Stimulated activated effector memory CD8-positive, alpha-beta T cell treated with anti-CD3 and anti-CD28 coated beads, Interleukin-12 subunit alpha, Interleukin-12 subunit beta, amount 100 ng/mL, for 72 hours (primary cell): ENCODE results near the gene VSIG10L2.

Experiments
- ATAC-seq: fragments of 150-1000 bp; cut with Tn5 transposase; 2 replicates; pipeline ENCODE4 v1.10.0; 2021
- DNase-seq, 2 donors: peaks; one replicate each; pipeline ENCODE4 v3.0.0; 2021 to 2022; ENCODE audit warnings: low spot score in 2 of 2
- H3K27ac Mint-ChIP-seq: one replicate; pipeline ENCODE4 v1.8.0; 2022; ENCODE audit warnings: mild to moderate bottlenecking, mixed read lengths
- H3K36me3 Mint-ChIP-seq: one replicate; pipeline ENCODE4 v1.8.0; 2022; ENCODE audit warnings: mild to moderate bottlenecking, mixed read lengths
- H3K4me1 Mint-ChIP-seq: one replicate; pipeline ENCODE4 v1.8.0; 2022; ENCODE audit warnings: mixed read lengths
- H3K4me3 Mint-ChIP-seq: one replicate; pipeline ENCODE4 v1.8.0; 2022; ENCODE audit warnings: mild to moderate bottlenecking, mixed read lengths
- H3K9me3 Mint-ChIP-seq: one replicate; pipeline ENCODE4 v1.8.0; 2022; ENCODE audit warnings: mixed read lengths

Gene VSIG10L2

DNA sequence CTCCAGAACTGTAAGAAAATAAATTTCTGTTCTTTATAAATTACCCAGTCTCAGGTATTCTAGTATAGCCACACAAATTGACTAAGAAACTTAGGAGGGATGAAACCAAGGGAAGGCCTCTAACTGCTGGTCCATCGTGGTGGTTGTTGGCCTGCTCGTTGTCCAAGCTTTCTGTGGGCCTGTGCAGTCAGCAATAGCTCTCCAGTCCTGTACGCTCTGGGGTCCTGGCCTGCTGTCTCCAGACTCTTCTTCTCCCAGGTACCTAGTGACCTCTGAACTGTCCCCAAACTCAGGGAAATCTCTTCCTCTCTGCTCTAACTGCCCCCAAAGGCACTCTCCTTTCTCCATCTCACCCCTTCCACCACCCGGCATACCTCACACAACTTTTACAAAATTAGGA is 5.7 kb upstream of the VSIG10L2 start:
- peaks cover 11% of the 10 kb centered on the region for H3K4me1 Mint-ChIP-seq
- no peak for DNase-seq
- no peak overlapping the region for H3K27ac Mint-ChIP-seq
- ATAC-seq, result no peak
- H3K36me3 Mint-ChIP-seq, result no peaks in the 10 kb centered on the region
- H3K4me3 Mint-ChIP-seq, result no peak overlapping the region
- no peaks in the 10 kb centered on the region for H3K9me3 Mint-ChIP-seq

DNA sequence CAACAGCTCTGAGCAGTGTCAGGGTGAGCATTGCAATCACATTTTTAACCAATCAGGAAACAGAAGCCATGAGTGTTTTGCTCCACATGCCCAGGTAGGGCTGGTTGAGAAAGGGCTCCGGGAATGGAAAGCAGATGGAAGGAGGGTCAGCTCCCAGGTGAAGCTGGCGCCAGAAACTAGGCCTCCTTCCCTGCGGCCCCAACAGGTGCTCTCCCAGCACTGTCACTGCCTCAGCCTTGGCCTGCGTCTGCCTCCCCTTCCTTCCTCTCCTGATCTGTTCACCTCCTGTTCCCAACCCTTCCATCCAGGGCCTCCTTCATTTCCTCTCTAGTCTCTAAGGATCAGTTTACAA is 4.6 kb upstream of the VSIG10L2 start:
- Mint-ChIP-seq H3K4me1 (peaks cover 11% of the 10 kb centered on the region), H3K9me3 (no peaks in the 10 kb centered on the region), H3K36me3 (no peaks in the 10 kb centered on the region), H3K4me3 (no peak overlapping the region), H3K27ac (no peak overlapping the region)
- ATAC-seq (no peak), DNase-seq (no peak)

DNA sequence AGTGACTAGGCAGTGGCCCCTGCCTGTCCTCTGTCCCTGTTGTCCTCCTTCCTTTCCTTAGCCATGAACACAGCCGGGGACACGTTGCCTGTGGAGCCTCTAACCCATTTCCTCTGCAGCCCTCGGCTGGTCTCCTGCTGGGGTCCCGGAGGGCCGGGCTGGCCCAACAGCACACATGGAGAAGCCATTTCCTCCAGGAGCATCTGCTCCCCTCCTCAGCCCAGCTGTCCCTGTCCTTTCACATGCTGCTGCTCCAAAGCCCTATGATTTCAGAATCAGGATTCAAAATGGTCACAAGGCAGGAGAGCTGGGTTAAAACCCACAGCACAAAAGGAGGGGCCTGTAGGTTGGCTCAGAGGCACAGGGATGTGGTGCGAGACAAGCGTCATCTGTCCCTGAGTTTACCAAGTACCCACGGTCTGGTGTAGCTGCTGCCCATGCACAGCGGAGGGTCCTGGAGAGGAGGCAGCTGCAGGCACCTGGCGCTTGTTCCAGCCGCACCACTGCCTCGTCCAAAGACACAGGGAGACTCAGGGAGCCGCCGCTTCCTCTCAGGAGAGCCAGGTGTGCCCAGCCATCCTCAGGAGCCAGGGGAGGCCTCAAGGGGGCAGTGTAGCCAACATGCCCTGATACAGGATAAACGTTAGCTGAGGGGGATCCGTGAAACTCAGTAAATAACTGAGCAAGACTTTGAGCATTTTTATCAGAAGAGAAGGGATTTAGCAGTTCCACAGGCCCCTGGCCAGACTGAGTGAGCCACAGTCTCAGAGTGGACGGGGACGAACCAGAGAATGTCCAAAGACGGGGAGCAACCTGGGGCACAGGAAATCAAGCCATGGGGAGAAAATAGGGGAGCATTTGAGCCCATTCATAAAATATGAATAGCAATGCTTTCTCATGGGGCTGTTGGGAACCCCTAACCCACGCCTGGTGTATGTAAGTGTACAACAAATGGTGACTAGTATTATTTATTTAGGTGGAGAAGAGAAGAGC is 3.9 kb upstream of the VSIG10L2 start:
- H3K9me3 Mint-ChIP-seq, result no peaks in the 10 kb centered on the region
- H3K27ac Mint-ChIP-seq, result peak overlapping the region; percentile 55
- DNase-seq (peak; percentile 14 to 69), ATAC-seq (peak; percentile 65)
- H3K36me3 Mint-ChIP-seq, result no peaks in the 10 kb centered on the region
- no peak overlapping the region for H3K4me3 Mint-ChIP-seq
- H3K4me1 Mint-ChIP-seq, result peaks cover 11% of the 10 kb centered on the region

DNA sequence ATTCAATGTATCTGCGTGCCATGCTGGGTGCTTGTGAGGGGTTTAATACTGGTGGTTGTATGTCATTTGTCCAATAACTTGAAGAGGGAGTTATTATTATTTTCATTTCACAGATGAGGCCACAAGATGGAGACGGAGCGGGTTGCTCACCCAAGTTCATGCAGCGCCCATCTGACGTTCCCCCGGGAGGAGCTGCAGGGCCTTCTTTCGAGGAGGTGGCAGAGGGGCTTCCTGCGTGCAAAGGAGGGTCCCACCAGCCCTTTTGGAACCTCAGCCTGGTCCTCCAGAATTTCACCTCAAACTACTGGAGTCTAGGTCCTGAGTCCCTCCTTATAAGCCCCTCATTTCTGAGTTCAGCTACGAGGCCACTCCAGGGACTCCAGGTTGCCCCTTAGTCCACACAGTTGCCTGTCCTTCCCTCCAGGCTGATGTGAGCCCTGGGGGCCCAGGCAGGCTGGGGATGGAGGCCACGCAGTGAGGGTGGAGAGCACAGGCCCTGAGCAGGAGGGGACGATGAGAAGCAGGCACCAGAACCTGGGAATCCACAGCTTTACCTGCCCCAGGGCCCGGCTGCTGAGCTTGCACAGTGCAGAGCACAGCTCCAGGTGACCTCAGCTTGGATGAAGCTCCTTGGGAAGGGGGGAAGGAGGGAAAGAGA is 2.9 kb upstream of the VSIG10L2 start:
- no peak for DNase-seq

DNA sequence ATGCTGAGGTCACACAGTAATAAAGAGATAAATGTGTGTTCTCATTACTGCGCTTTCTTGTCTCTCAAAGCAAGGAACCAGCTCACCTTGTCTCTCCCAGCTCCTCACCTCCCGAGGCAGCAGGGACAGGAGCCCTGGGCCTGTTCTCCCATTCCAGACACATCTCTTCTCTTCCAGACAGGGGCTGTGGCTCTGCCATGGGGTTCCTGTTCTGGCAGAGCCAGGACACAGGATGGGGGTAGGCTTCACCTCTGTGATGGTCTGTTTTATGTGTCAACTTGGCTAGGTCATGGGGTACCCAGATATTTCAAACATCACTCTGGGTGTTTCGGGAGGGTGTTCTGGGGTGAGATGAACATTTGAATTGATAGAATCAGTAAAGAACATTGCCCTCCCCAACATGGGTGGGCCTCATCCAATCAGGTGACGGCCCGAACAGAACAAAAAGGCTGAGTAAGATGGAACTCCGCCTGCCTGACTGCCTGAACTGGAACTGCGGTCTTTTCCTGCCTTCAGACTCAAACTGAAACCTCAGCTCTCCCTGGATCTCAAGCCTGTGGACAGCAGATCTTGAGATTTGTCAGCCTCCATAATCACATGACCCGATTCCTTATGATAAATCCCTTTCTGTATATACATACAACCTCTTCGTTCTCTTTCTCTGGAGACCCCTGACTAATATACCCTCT is 2.0 kb upstream of the VSIG10L2 start:
- peaks cover 11% of the 10 kb centered on the region for H3K4me1 Mint-ChIP-seq
- H3K4me3 Mint-ChIP-seq, result no peak overlapping the region
- no peaks in the 10 kb centered on the region for H3K9me3 Mint-ChIP-seq
- ATAC-seq (no peak), DNase-seq (no peak)
- H3K36me3 Mint-ChIP-seq, result no peaks in the 10 kb centered on the region
- no peak overlapping the region for H3K27ac Mint-ChIP-seq

More for the DNA sequence above, 2.9 kb upstream of the VSIG10L2 start:
- no peak overlapping the region for H3K4me3 Mint-ChIP-seq
- no peak overlapping the region for H3K27ac Mint-ChIP-seq
- peaks cover 11% of the 10 kb centered on the region for H3K4me1 Mint-ChIP-seq
- no peak for ATAC-seq
- H3K36me3 Mint-ChIP-seq, result no peaks in the 10 kb centered on the region
- H3K9me3 Mint-ChIP-seq, result no peaks in the 10 kb centered on the region

DNA sequence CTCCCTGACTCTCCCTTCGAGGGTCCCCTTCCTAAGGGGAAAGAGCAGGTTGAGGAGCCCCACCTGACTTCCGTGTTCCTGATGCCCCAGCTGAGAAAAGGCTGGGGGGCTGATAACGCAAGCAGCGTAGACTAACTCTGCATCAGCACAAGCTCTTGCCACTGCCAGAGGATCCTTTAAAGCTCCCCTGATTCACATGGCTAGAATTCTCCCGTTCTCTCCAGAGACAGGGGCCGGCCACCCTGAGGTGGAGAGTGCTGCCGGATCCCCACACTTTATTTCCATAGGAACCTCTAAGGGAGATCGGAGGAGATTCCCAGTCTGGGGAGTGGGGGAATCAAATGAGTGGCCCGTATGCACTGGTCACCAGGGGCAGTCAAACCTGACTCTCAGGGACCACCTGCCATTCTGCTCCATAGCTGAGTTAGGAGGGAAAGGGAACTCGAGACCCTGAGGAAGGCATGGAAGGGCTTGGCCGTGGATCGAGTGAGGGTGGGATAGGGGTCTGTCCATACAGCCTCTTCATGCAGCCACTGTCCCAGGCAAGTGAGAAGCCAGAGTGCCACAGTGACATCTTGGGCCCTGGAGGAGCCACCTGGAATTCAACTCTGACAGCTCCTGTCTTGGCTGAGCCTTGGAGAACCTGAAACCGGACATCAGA is 1.4 kb upstream of the VSIG10L2 start:
- no peak overlapping the region for H3K4me3 Mint-ChIP-seq
- DNase-seq (no peak), ATAC-seq (no peak)
- no peaks in the 10 kb centered on the region for H3K9me3 Mint-ChIP-seq
- no peaks in the 10 kb centered on the region for H3K36me3 Mint-ChIP-seq
- H3K4me1 Mint-ChIP-seq, result peaks cover 11% of the 10 kb centered on the region
- H3K27ac Mint-ChIP-seq, result no peak overlapping the region

DNA sequence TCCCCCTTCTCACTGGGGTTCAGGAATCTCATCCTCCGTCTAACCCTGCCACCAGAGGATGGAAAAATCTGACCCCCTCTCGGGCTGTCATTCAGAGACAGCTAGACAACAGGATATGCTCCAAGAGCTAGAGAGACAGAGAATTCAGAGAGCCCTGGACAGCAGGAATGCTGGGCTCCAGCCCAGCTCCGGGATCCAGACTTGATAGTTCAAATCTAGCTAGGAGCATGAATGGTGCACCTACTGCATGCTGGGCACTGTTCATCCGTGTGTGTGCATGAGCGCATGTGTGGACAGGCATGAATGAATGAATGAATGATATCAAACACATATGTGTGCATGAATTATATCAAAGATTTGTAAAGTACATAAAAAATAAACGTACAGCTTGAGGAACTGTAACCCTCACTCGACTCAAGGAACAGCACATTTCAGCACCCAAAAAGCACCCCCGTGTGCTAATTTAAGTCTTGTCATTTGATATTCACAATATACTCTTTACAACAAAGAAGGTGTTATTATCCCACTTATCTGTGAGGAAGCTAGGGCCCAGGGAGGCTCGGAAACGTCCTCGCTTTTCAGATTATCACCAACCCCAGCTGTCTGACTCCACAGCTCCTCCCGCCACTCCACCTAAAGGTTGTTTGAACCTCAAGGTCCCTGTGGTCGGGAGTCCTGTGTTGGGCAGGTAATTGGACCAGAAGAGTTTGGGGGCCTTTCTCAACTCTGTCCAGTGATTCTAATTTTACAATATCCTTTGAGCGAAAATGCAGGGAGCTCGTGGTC is 640 bp upstream of the VSIG10L2 start:
- no peaks in the 10 kb centered on the region for H3K36me3 Mint-ChIP-seq
- H3K4me3 Mint-ChIP-seq, result no peak overlapping the region
- no peaks in the 10 kb centered on the region for H3K9me3 Mint-ChIP-seq
- ATAC-seq (no peak), DNase-seq (no peak)
- H3K4me1 Mint-ChIP-seq, result peaks cover 11% of the 10 kb centered on the region
- H3K27ac Mint-ChIP-seq, result no peak overlapping the region

DNA sequence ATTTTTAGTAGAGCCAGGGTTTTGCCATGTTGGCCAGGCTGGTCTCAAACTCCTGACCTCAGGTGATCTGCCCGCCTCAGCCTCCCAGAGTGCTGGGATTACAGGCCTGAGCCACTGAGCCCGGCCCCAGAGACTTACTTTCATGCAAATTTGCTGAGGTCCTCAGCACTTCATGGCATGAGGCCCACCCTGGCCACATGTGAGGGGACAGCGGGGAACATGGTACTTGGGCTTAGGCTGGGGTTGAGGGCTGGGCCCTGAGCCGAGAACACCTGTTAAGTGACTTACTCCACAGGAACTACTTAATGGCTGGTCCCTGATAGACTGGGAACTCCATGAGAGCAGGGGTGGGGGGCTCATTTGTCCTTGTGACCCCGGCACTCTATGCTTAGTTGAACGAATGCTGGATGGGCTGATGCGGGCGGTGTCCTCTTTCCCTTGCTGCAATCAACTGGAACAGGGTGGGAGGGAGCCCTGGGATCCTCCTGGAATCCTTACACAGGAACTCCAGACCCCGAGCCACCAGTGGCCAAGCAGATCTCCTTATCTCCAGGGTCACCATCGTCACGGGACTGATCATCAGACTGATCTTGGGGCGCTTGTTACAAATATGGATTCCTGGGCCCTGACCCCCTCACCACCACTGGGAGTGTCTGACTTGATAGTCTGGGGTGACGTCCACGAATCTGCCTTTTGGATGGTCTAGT is 1.0 kb downstream of the VSIG10L2 start:
- Mint-ChIP-seq H3K9me3 (no peaks in the 10 kb centered on the region), H3K27ac (no peak overlapping the region), H3K4me1 (peaks cover 8% of the 10 kb centered on the region), H3K4me3 (no peak overlapping the region), H3K36me3 (no peaks in the 10 kb centered on the region)
- ATAC-seq (no peak), DNase-seq (no peak)

DNA sequence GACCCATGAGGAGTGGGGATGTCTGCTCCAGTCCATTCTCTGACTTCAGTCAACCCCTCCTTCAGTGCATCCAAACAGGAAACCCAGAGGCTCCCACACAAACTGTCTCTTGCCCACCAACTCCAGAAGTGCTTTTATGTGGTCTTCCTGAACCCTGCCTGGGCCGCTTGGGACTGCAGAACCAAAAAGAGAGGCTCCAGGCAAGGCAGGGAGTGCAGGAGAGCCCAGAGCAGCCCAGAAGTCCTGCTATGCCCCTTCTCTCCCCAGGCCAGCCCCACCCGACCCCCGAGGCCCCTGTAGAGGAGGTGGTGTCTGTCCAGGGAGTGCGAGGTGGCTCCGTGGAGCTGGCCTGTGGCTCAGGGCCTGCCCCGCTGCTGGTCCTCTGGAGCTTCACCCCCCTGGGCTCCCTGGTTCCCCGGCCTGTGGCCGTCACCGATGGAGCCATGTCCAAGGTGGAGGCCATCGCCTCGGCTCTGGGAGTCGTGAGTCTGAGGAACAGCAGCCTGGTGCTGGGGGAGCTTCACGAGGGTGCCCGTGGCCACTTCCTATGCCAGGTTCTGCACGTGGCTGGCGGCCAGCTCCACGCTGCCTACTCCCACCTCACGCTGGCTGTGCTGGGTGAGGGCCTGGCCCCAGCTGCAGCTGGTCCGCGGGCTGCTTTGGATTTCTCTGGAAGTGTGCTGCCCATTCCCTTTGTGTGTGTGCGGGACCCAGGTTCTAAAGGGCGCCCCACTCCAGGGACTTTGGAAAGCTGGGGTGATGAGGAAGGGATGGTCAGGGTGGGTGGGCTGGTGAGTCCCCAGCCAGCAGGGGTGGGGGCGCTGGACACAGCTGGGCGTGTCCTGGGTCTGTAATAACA is 1.8 kb downstream of the VSIG10L2 start:
- Mint-ChIP-seq H3K9me3 (no peaks in the 10 kb centered on the region), H3K4me1 (peaks cover under 1% of the 10 kb centered on the region), H3K4me3 (no peak overlapping the region), H3K36me3 (no peaks in the 10 kb centered on the region), H3K27ac (no peak overlapping the region)
- DNase-seq (no peak), ATAC-seq (no peak)

DNA sequence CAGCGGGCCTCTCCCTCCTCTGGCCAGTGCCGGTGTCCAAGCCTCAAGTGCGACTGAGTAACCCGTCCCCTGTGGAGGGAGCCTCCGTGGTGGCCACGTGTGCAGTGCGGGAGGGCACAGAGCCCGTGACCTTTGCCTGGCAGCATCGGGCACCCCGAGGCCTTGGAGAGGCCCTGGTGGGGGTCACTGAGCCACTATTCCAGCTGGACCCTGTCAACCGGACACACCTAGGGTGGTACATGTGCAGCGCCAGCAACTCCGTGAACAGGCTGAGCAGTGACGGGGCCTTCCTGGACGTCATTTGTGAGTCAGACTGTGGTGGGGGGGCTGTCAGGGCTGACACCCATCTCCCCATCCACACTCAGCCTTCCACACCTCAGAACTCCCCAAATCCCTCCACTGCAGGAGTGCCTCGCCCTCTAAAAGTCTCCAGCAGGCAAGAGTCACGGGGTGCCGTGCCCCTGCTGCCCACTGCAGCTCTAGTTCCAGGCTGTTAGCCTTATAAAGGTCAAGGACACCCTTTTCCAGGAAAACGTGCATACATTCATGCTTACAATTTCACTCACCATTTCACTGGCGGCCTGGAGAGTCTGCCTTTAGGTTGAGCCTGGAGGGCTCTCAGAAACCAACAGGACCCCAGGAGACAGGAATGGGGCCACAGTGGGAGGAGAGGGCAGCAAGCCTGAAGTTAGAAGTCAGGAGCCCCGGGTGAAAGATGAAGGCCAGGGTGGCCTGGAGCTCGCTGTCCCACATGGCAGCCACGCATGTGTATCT is 2.6 kb downstream of the VSIG10L2 start:
- Mint-ChIP-seq H3K36me3 (no peaks in the 10 kb centered on the region), H3K9me3 (no peaks in the 10 kb centered on the region), H3K4me1 (no peaks in the 10 kb centered on the region), H3K27ac (no peak overlapping the region), H3K4me3 (no peak overlapping the region)
- ATAC-seq (no peak), DNase-seq (no peak)

DNA sequence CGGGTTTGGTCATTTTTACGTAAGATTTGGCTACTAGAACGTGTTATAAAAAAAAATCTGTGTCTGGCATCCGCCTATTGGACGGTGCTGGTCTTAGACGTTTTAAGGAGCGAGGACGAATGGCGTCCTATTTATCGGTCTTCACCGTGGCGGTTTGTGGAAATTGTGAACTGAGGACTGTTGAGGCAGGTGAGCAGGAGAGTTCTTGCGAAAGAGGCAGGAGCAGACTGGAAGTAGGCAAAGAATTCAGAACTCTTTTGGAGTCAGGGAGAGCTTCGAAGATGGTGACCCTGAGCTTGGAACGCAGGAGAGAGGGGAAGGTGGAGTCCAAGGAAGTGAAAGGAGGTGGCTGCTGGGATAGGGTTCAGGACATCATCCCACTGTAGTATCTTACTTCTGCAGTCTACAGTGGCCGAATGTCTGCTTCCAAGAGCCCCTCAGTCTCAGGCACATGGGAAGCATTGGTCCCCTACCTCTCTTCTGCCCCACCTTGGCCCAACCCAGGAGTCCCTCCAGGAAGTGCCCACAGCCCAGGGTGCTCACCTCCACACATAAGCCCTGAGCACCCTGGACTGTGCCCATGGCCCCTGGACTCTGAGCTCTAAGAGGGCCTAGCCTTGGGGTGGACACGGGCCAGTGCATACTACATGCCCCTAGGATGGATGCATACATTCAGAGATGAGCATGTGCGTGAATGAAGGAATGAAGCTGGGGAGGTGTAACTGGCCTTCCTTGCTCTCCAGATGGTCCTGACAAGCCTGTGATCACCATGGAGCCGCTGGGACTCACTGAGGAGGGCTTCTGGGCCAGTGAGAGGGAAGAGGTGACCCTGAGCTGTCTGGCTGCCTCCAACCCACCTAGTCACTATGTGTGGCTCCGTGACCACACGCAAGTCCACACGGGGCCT is 3.7 kb downstream of the VSIG10L2 start:
- no peak overlapping the region for H3K27ac Mint-ChIP-seq
- DNase-seq, result no peak
- ATAC-seq, result no peak
- H3K4me1 Mint-ChIP-seq, result no peaks in the 10 kb centered on the region
- no peaks in the 10 kb centered on the region for H3K9me3 Mint-ChIP-seq
- H3K4me3 Mint-ChIP-seq, result no peak overlapping the region
- no peaks in the 10 kb centered on the region for H3K36me3 Mint-ChIP-seq

DNA sequence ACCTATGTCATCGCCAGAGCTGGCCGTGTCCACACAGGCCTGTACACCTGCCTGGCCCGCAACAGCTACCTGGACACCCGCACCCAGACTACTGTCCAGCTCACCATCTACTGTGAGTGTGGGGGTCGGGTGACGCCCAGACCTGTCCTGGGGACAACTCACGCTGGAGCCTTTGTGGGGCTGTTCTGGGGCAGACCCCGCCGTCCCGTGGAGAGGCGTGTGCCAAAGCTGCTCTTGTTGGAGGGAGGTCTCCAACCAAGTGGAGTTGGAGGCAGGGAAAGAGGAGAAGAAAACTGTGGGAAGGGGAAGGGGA is 4.3 kb downstream of the VSIG10L2 start:
- Mint-ChIP-seq H3K27ac (no peak overlapping the region), H3K4me3 (no peak overlapping the region), H3K36me3 (no peaks in the 10 kb centered on the region), H3K4me1 (no peaks in the 10 kb centered on the region), H3K9me3 (no peaks in the 10 kb centered on the region)
- ATAC-seq, result peak; percentile 27
- DNase-seq, result no peak
